BLaER1 treated with 17β-estradiol and CSF1 and Interleukin-3, amounts not matched to agents 10 nM and 100 nM (cell line): Measurements from ENCODE around the gene MUC5B.
"Not testable (repeated sequence)": the region's sequence is repeated elsewhere in the genome, so short reads cannot be mapped to it uniquely, and the experiment has no call there.

ENCODE experiments used
- H3K27ac ChIP-seq, 11 experiments: shearing (Covaris generic); formaldehyde crosslinking; 2 replicates each; pipeline ENCODE4 v1.8.1; 2022
- H3K27me3 ChIP-seq, 11 experiments: shearing (Covaris generic); formaldehyde crosslinking; 2 replicates each; pipeline ENCODE4 v1.8.1; 2022
- H3K36me3 ChIP-seq, 11 experiments: shearing (Covaris generic); formaldehyde crosslinking; 2 replicates each; pipeline ENCODE4 v1.8.1; 2022
- H3K4me1 ChIP-seq, 10 experiments: shearing (Covaris generic); formaldehyde crosslinking; 2 replicates each; pipeline ENCODE4 v1.8.1; 2022
- H3K4me2 ChIP-seq, 11 experiments: shearing (Covaris generic); formaldehyde crosslinking; 2 replicates each; pipeline ENCODE4 v1.8.1; 2022
- H3K4me3 ChIP-seq, 10 experiments: shearing (Covaris generic); formaldehyde crosslinking; 2 replicates each; pipeline ENCODE4 v1.8.1; 2022
- H3K9ac ChIP-seq, 11 experiments: shearing (Covaris generic); formaldehyde crosslinking; 2 replicates each; pipeline ENCODE4 v1.8.1; 2022
- H3K9me3 ChIP-seq, 11 experiments: shearing (Covaris generic); formaldehyde crosslinking; replicated peaks in 1 of 11; 2 replicates each; pipeline ENCODE4 v1.8.1; 2022
- H4K20me1 ChIP-seq, 11 experiments: shearing (Covaris generic); formaldehyde crosslinking; 2 replicates each; pipeline ENCODE4 v1.8.1; 2022
- Cebpa-rat ChIP-seq, 11 experiments: shearing (Covaris generic); IDR thresholded peaks; 2 replicates each; pipeline ENCODE4 v1.8.1; 2022

The MUC5B gene

DNA sequence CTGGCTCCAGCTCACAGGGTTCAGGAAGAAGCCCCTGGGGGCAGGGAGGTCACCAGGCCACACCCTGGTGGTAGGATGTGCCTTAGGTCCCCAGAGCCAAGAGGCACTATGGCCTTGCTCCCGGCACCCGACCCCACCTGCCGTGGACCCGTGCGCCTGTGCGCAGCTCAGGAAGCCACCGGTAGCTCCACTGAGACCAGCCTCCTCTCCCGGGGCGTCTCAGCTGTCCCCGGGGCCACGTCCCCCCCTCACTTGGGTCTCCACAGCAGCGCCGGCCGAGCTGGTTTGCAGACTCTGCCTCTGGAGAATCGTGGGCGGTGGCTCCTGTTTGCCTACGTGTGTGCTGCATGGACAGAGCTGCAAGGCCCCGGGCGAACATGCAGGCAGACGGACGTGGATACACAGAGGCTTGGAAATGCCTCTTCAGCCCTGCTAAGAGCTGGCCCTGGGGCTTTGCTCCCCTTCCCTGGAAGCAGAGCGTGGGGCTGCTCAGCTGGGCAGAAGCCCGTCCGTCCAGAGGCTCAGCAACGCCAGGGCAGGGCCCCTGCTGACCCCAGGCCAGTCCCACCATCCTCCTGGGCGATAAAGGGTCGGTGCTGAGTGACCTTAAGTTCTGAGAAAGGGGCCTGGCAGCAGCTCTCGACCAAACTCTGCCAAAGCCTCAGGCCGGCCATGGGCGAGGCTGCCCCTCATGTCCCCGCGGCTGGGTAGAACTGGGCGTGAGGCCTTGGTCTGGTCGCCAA is 15.3 kb upstream of the MUC5B start:
- TF ChIP-seq Cebpa-rat (IDR thresholded peaks at IDR 0.05) = no peak
- peaks cover 21 to 33% (median 26%) of the 10 kb centered on the region in 11 experiments for H3K9me3 ChIP-seq
- H3K36me3 ChIP-seq = no peaks in the 10 kb centered on the region
- H3K27ac ChIP-seq = no peak overlapping the region
- 0 out of 22 replicates have a peak, but pooled peaks cover 0 to 4% (median 0%) of the 10 kb centered on the region in 11 experiments for H3K27me3 ChIP-seq
- peaks cover 0 to 51% (median 0%) of the 10 kb centered on the region in 11 experiments; a peak in 7 of 22 replicates for H4K20me1 ChIP-seq
- peak overlapping the region in 2 of 11 experiments; percentile 15 to 37; a peak in 4 of 22 replicates for H3K9ac ChIP-seq
- H3K4me1 ChIP-seq = peaks cover 0 to 13% (median 12%) of the 10 kb centered on the region in 10 experiments; a peak in 12 of 20 replicates
- H3K4me2 ChIP-seq = peak overlapping the region in 9 of 11 experiments; percentile 10 to 76 (median 52); a peak in 14 of 22 replicates
- H3K4me3 ChIP-seq = no peak overlapping the region

DNA sequence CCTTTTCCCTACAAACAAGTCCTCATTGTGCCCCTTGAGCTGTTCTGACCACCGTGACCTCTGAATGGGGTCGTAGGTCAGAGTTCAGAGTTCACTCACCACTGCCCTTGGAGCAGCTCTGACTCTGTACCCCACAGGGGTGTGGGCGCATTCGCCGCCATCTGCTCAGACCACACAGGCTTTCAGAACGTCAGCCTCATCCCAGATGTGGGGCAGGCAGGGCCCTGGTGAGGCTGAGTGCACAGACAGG is 14.8 kb upstream of the MUC5B start:
- Histone ChIP-seq H3K4me2 (peak overlapping the region in 2 of 11 experiments; percentile 44 to 76; a peak in 4 of 22 replicates), H3K27ac (no peak overlapping the region), H3K36me3 (no peaks in the 10 kb centered on the region), H3K4me3 (no peak overlapping the region), H3K9ac (no peak overlapping the region), H3K4me1 (peaks cover 0 to 13% (median 12%) of the 10 kb centered on the region in 10 experiments; a peak in 12 of 20 replicates), H4K20me1 (peaks cover 0 to 48% (median 0%) of the 10 kb centered on the region in 11 experiments; a peak in 6 of 22 replicates), H3K9me3 (peaks cover 26 to 38% (median 31%) of the 10 kb centered on the region in 11 experiments), H3K27me3 (0 out of 22 replicates have a peak, but pooled peaks cover 0 to 4% (median 0%) of the 10 kb centered on the region in 11 experiments)
- no peak for TF ChIP-seq Cebpa-rat (IDR thresholded peaks at IDR 0.05)

DNA sequence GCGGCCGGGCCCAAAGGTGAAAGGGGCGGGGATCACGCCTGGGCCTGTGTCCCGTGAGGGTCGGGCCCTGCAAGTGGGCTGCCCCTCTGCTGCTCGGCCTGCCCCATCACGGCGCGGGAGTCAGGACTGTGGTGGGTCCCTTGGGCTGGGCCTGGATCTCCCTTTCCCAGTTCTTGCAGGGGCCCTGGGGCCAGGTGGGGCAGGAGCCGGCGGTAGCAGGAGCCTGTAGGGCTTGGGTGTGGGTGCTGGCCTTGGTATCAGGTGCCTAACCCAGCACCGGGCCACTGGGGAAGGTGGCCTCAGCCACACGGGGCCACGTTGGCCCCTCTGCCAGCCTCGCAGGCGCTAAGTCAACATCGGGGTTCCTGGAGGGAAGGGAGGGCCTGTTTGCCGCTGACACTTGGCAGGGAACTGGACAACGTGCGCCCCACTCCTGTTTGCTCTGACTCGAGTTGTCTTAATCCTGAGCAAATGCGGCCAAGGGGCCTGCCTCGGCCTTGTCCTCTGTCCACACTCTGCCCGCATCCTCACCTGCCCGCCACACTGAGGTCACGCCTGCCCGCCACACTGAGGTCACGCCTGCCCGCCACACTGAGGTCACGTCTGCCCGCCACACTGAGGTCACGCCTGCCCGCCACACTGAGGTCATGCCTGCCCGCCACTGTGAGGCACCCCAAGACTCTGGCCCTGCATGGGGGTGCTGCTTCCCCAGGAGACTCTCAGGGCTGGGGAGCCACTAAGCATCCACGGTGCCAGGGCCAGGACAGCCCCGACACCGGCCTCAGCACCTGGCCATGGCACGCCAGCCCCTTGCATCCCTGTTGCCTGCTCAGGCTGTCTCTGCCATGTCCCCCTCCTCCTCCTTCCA is 14.2 kb upstream of the MUC5B start:
- peaks cover 0 to 42% (median 0%) of the 10 kb centered on the region in 11 experiments; a peak in 6 of 22 replicates for H4K20me1 ChIP-seq
- TF ChIP-seq Cebpa-rat (IDR thresholded peaks at IDR 0.05) = no peak
- H3K27me3 ChIP-seq = 0 out of 22 replicates have a peak, but pooled peaks cover 0 to 4% (median 0%) of the 10 kb centered on the region in 11 experiments
- H3K9me3 ChIP-seq = peaks cover 29 to 42% (median 36%) of the 10 kb centered on the region in 11 experiments
- no peaks in the 10 kb centered on the region for H3K36me3 ChIP-seq
- H3K27ac ChIP-seq = no peak overlapping the region
- no peak overlapping the region for H3K9ac ChIP-seq
- H3K4me1 ChIP-seq = peaks cover 0 to 13% (median 12%) of the 10 kb centered on the region in 10 experiments; a peak in 12 of 20 replicates
- no peak overlapping the region for H3K4me3 ChIP-seq
- H3K4me2 ChIP-seq = no peak overlapping the region

DNA sequence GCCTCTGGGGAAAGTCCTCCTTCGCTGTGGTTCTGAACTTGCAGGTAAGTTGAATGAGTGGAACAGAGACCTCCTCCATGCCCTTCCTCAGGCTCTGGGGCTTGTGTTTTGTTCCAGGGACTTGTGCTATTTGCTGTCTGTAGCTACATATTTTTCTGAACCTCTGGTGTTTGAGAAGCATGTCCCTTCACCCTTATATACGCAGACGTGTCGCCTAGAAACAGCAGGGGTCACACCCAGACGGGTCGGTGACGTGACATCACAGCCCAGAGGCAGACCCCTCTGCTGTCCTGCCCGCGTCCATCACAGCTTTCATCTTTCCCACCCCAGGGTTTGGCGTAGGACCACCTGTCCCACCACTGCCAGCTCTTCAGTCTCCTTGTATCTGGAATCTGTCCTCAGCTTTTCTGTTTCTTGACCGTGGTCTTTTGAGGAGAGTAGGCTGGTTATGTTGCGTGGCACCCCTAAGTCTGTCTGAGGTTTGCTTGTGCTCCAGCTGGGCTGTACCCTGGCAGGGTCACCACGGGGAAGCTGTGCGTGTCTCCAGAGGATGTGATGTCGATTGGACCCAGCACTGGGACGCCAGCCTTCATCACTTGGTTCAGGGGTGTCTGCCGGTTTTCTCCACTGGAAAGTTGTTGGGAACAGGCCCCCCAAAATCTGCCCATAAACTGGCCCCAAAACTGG is 13.4 kb upstream of the MUC5B start:
- Histone ChIP-seq H3K9me3 (peaks cover 34 to 51% (median 43%) of the 10 kb centered on the region in 11 experiments), H4K20me1 (peaks cover 0 to 33% (median 0%) of the 10 kb centered on the region in 11 experiments; a peak in 2 of 22 replicates), H3K27me3 (0 out of 22 replicates have a peak, but pooled peaks cover 0 to 4% (median 0%) of the 10 kb centered on the region in 11 experiments), H3K4me1 (peaks cover 0 to 13% (median 12%) of the 10 kb centered on the region in 10 experiments; a peak in 12 of 20 replicates), H3K36me3 (no peaks in the 10 kb centered on the region), H3K9ac (no peak overlapping the region), H3K4me3 (no peak overlapping the region), H3K27ac (no peak overlapping the region), H3K4me2 (no peak overlapping the region)
- no peak for TF ChIP-seq Cebpa-rat (IDR thresholded peaks at IDR 0.05)

DNA sequence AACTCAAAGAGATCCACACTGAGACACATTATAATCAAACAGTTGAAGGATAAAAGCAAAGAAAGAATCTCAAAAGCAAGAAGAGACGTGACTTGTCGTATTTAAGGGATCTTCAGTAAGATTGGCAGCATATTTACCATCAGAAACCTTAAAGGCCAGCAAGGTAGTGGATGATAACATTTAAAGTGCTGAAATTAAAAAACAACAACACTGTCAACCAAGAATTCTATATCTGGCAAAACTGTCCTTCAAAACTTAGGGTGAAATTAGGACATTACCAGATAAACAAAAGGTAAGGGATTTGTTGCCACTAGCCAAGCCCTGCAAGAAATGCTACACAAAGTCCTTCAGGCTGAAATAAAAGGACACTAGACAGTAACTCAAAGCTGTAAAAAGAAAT is 11.0 kb upstream of the MUC5B start:
- Histone ChIP-seq H3K36me3 (no peaks in the 10 kb centered on the region), H3K4me2 (no peak overlapping the region), H3K27ac (no peak overlapping the region), H3K9me3 (peaks cover 36 to 66% (median 47%) of the 10 kb centered on the region in 11 experiments), H3K9ac (no peak overlapping the region), H3K4me3 (no peak overlapping the region), H3K27me3 (0 out of 22 replicates have a peak, but pooled peaks cover 0 to 4% (median 0%) of the 10 kb centered on the region in 11 experiments), H4K20me1 (peaks cover 0 to 11% (median 0%) of the 10 kb centered on the region in 11 experiments; a peak in 1 of 22 replicates), H3K4me1 (peaks cover 0 to 11% (median 11%) of the 10 kb centered on the region in 10 experiments; a peak in 12 of 20 replicates)
- TF ChIP-seq Cebpa-rat (IDR thresholded peaks at IDR 0.05) = no peak

DNA sequence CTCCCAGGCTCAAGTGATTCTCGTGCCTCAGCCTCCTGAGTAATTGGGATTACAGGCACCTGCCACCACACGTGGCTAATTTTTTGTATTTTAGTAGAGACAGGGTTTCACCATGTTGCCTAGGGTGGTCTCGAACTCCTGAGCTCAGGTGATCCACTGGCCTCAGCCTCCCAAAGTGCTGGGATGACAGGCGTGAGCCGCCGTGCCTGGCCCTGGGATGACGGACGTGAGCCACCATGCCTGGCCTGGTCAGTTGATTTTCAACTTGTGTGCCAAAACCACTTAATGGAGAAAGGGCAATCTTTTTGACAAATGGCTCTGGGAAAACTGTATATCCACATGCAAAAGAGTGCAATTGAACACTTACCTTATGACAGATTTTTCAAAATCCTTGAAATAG is 7.0 kb upstream of the MUC5B start:
- not testable (repeated sequence) for H3K27ac ChIP-seq, H3K9ac ChIP-seq, H3K4me3 ChIP-seq, H3K4me2 ChIP-seq, H3K36me3 ChIP-seq, H4K20me1 ChIP-seq, H3K4me1 ChIP-seq, H3K27me3 ChIP-seq
- peaks cover 30 to 52% (median 35%) of the 10 kb centered on the region in 11 experiments for H3K9me3 ChIP-seq

DNA sequence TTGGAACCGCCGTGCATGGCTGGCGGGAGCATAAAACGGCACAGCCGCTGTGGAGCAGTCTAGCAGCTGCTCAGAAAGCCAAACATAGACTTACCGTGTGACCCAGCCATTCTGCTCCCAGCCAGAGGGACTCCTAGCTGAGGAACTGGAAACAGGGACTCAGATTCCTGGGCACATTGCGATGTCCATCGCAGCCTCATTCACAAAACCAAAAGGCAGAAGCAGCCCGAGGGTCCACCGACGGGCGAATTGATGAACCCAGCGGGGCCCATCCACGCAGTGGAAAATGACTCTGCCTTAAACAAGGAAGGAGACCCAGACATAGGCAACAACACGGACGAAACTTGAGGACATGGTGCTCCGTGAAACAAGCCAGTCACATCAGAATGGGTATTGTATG is 5.7 kb upstream of the MUC5B start:
- Histone ChIP-seq H4K20me1 (peaks cover 0 to 8% (median 0%) of the 10 kb centered on the region in 11 experiments; a peak in 1 of 22 replicates), H3K4me3 (no peak overlapping the region), H3K9me3 (peaks cover 16 to 39% (median 22%) of the 10 kb centered on the region in 11 experiments), H3K27me3 (peaks cover 3 to 23% (median 13%) of the 10 kb centered on the region in 11 experiments; a peak in 13 of 22 replicates), H3K36me3 (no peaks in the 10 kb centered on the region), H3K27ac (no peak overlapping the region), H3K4me2 (no peak overlapping the region), H3K4me1 (peaks cover 0 to 6% (median 0%) of the 10 kb centered on the region in 10 experiments; a peak in 4 of 20 replicates), H3K9ac (no peak overlapping the region)
- TF ChIP-seq Cebpa-rat (IDR thresholded peaks at IDR 0.05) = no peak

DNA sequence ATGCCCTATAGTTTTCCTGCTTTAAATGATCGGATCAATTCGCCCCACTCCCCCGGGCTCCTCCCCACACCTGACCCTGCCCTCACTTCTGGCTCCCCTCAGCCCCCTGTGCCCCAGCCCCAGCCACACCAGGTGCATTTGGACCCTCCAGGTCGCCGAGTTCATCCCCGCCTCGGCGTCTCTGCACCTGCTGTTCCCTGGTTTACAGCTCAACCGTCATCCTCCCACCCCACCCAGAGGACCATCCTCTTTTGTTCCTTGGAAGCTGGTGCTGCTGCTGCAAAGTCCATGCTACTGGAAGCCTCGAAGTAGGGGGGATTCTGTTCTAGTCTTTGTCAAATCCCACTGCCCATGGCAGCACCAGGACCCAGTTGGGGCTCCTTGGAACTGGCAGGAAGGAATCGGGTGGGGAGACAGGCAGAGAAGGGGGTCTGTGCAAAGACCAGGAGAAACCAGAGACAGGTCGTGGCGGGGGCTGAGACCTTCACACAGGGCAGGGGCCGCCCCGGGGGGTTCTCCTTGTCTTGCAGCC is 4.5 kb upstream of the MUC5B start:
- Histone ChIP-seq H3K27me3 (peaks cover 3 to 34% (median 19%) of the 10 kb centered on the region in 11 experiments; a peak in 15 of 22 replicates), H3K9ac (no peak overlapping the region), H3K4me3 (no peak overlapping the region), H3K4me2 (no peak overlapping the region), H3K27ac (no peak overlapping the region), H3K36me3 (no peaks in the 10 kb centered on the region), H4K20me1 (peaks cover 0 to 8% (median 0%) of the 10 kb centered on the region in 11 experiments; a peak in 1 of 22 replicates), H3K9me3 (peaks cover 5 to 27% (median 11%) of the 10 kb centered on the region in 11 experiments; a peak in 17 of 22 replicates), H3K4me1 (peaks cover 0 to 6% (median 0%) of the 10 kb centered on the region in 10 experiments; a peak in 4 of 20 replicates)
- no peak for TF ChIP-seq Cebpa-rat (IDR thresholded peaks at IDR 0.05)
